HG03095 (cell line): ENCODE results near the gene USF3.
A peak's percentile ranks its signal among the peaks of the same experiment; 100 is the strongest.

ENCODE experiments used
- ATAC-seq: cut with Tn5 transposase; IDR thresholded peaks from one replicate; pipeline ENCODE4 v1.9.1; 2021; ENCODE audit warnings: moderate library complexity; ENCODE audit not compliant: unreplicated experiment

The USF3 gene

GRCh38 chr3:113617726-113618125 is 78.7 kb downstream of the USF3 start:
- ATAC-seq, result no peak

- no peak for ATAC-seq
Measured at GRCh38 chr3:113615976-113616375, 80.5 kb downstream of the USF3 start.

GRCh38 chr3:113614402-113614801 is 82.0 kb downstream of the USF3 start:
- no peak for ATAC-seq

- no peak for ATAC-seq
Measured at GRCh38 chr3:113607219-113607596, 89.2 kb downstream of the USF3 start.

GRCh38 chr3:113606539-113607218 is 89.8 kb downstream of the USF3 start:
- ATAC-seq, result peak; percentile 99

GRCh38 chr3:113602836-113603235 is 93.6 kb downstream of the USF3 start:
- ATAC-seq, result no peak

- ATAC-seq, result no peak
Measured at GRCh38 chr3:113602256-113602655, 94.2 kb downstream of the USF3 start.

GRCh38 chr3:113601240-113601639 is 95.2 kb downstream of the USF3 start:
- no peak for ATAC-seq

GRCh38 chr3:113600418-113601182 is 95.8 kb downstream of the USF3 start:
- no peak for ATAC-seq
